A673 (cell line): ENCODE results near the gene LRP1-AS. TPM values are rescaled to one million over a fixed set of nuclear protein-coding genes. Genes with fewer than 3 reads are reported as not detected.
"Not testable (repeated sequence)": the region's sequence is repeated elsewhere in the genome, so short reads cannot be mapped to it uniquely, and the experiment has no call there.

Experiments
- BruUV-seq: library from RNA; stranded (reverse); fragments of 400-500 nt; replicated peaks from 2 replicates; lab custom pipeline; 2021; lab: Mats Ljungman, UMichigan
- CTCF ChIA-PET: fragments of 300-600 bp; sonication (Branson Sonifier 250); formaldehyde crosslinking; loops from one replicate; lab custom pipeline; 2022; ENCODE audit warnings: antibody characterized with exemption; lab: Charles Lee
- POLR2A ChIA-PET: fragments of 300-600 bp; sonication (Branson Sonifier 250); formaldehyde crosslinking; loops from one replicate; lab custom pipeline; 2022; ENCODE audit warnings: antibody characterized with exemption; ENCODE audit not compliant: low non-redundant PET; lab: Charles Lee
- DNase-seq: peaks from one replicate; pipeline ENCODE4 v3.0.0-alpha.2; 2015; ENCODE audit warnings: low spot score
- H3K27ac ChIP-seq: fragments of 200-600 bp; sonication (generic); 2 replicates; pipeline ENCODE4 v1.5.1; 2016; ENCODE audit warnings: mixed run types, low read depth, mild to moderate bottlenecking, mixed read lengths, antibody characterized with exemption, low read length; ENCODE audit not compliant: poor library complexity, severe bottlenecking
- H3K27me3 ChIP-seq: fragments of 200-600 bp; sonication (generic); replicated peaks from 2 replicates; pipeline ENCODE4 v1.6.1; 2017; ENCODE audit warnings: mixed run types, low read depth, mild to moderate bottlenecking, mixed read lengths, antibody characterized with exemption, low read length; ENCODE audit not compliant: insufficient read depth, poor library complexity
- H3K36me3 ChIP-seq: fragments of 200-600 bp; sonication (generic); 2 replicates; pipeline ENCODE4 v1.6.1; 2016; ENCODE audit warnings: mixed run types, mild to moderate bottlenecking, mixed read lengths, antibody characterized with exemption, low read length; ENCODE audit not compliant: insufficient read depth, poor library complexity, severe bottlenecking
- H3K4me1 ChIP-seq: fragments of 200-600 bp; sonication (generic); 2 replicates; pipeline ENCODE4 v1.6.1; 2017; ENCODE audit warnings: mixed run types, mild to moderate bottlenecking, mixed read lengths, antibody characterized with exemption, low read length; ENCODE audit not compliant: insufficient read depth, poor library complexity, severe bottlenecking
- H3K4me3 ChIP-seq: fragments of 200-600 bp; sonication (generic); 2 replicates; pipeline ENCODE4 v1.5.1; 2016; ENCODE audit warnings: low read depth, mixed run types, mild to moderate bottlenecking, mixed read lengths, low read length; ENCODE audit not compliant: poor library complexity, severe bottlenecking
- H3K9me3 ChIP-seq: fragments of 200-600 bp; sonication (generic); 2 replicates; pipeline ENCODE4 v1.6.1; 2016; ENCODE audit warnings: mixed run types, low read depth, mild to moderate bottlenecking, mixed read lengths, antibody characterized with exemption, low read length; ENCODE audit not compliant: poor library complexity, severe bottlenecking
- CTCF ChIP-seq: fragments of 300-800, 200-600 bp; sonication (generic); conservative IDR thresholded peaks from 2 replicates; pipeline ENCODE4 v1.5.1; 2017; ENCODE audit warnings: low read depth, mild to moderate bottlenecking, antibody characterized with exemption, low read length, moderate library complexity, mixed read lengths
- EZH2 ChIP-seq: fragments of 200-600 bp; sonication (generic); IDR thresholded peaks from 2 replicates; pipeline ENCODE4 v1.6.1; 2017; ENCODE audit warnings: borderline replicate concordance, low read depth, mild to moderate bottlenecking, mixed read lengths, antibody characterized with exemption, low read length; ENCODE audit not compliant: poor library complexity, severe bottlenecking
- intact Hi-C: fragments of 100-400 bp; cut with micrococcal nuclease; formaldehyde crosslinking; loops from one replicate; pipeline ENCODE4 v1.10.0; 2022; ENCODE audit not compliant: unreplicated experiment
- total RNA-seq: library from RNA; stranded (reverse); gene quantifications from 2 replicates; pipeline ENCODE4 v1.2.3, GENCODE V29; 2021

The LRP1-AS gene
- total RNA-seq, 1 experiment from 2014 or later = not detected

GRCh38 chr12:57123813-57124212 lies 23.6 kb downstream of the LRP1-AS start:
- Histone ChIP-seq H3K9me3 (no peaks in the 10 kb centered on the region), H3K27me3 (no peaks in the 10 kb centered on the region), H3K27ac (no peak overlapping the region), H3K4me1 (peaks cover 3% of the 10 kb centered on the region), H3K4me3 (no peak overlapping the region), H3K36me3 (no peaks in the 10 kb centered on the region)
- CTCF ChIA-PET = interaction anchor here (0.7 to 2.0 kb wide), 8 partner anchors 12 to 59 kb away, joined by 3 to 16 read pairs (median 3); partner anchors contain the start of genes NEMP1 and STAT6
- no peak for DNase-seq
- intact Hi-C loops = loop anchor here (2.0 kb wide), 2 partner anchors 49 to 59 kb away; no protein-coding TSS in a partner anchor
- TF ChIP-seq CTCF (no peak), EZH2 (no peak)
- POLR2A ChIA-PET = interaction anchor here (0.6 kb wide), 1 partner anchor 25 kb away, joined by 3 read pairs; no protein-coding TSS in a partner anchor
- no TSS peak for BruUV-seq

GRCh38 chr12:57120718-57121117 lies 26.7 kb downstream of the LRP1-AS start:
- H3K9me3 ChIP-seq, intact Hi-C loops, H3K27me3 ChIP-seq, H3K27ac ChIP-seq, DNase-seq, POLR2A ChIA-PET, H3K36me3 ChIP-seq, BruUV-seq, H3K4me1 ChIP-seq, H3K4me3 ChIP-seq: not testable (repeated sequence)
- CTCF ChIA-PET = interaction anchor here (2.3 kb wide), 1 partner anchor 9 kb away, joined by 17 read pairs; no protein-coding TSS in a partner anchor

DNA sequence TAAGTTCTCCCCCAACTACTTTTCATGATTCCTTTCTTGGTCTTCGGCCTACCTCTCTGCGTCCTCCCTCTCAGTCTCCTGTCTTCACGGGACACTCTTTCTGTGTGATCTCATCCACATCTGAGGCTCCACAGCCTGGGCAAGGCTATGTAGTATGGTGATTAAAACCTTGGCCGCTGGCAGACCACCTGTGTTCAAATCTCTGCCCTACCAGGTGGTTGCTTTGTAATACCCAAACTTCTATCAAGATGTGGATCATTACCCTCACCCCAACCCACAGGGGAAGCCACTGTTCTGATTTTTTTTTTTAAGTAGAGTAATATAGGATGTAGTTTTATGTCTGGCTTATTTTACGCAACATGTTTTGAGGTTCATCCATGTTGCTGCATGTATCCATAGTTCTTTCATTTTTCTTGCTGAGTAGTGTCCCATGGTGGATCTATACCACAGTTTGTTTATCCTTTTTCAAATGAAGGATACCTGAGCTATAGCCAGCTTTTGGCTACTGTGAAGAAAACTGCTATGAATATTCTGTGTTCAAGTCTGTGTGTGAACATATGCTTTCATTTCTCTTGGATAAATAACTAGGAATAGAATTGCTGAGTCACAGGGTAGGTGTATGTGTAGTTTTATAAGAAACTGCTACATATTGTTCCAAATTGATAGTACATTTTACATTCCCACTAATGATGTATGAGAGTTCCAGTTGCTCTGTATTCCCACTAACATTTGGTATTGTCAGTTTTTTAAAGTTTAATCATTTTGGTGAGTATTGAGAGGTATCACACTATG lies 27.9 kb downstream of the LRP1-AS start:
- Histone ChIP-seq H3K36me3 (no peaks in the 10 kb centered on the region), H3K4me3 (no peak overlapping the region), H3K27ac (no peak overlapping the region), H3K27me3 (no peaks in the 10 kb centered on the region), H3K4me1 (no peaks in the 10 kb centered on the region), H3K9me3 (no peaks in the 10 kb centered on the region)
- ChIA-PET POLR2A (no interaction called here), CTCF (interaction anchor here (0.6 to 2.3 kb wide), 2 partner anchors 7 to 142 kb away, joined by 7 to 17 read pairs; no protein-coding TSS in a partner anchor)
- DNase-seq = no peak
- no TSS peak for BruUV-seq
- intact Hi-C loops = no loop called here
- no peak for TF ChIP-seq CTCF
- no peak for TF ChIP-seq EZH2
